Ishikawa (cell line): ENCODE measurements around the gene CRLF1.

ENCODE experiments used
- CEBPB ChIP-seq: IDR thresholded peaks from 2 replicates; pipeline ENCODE4 v1.6.1; 2012
- CREB1 ChIP-seq: IDR thresholded peaks from 2 replicates; pipeline ENCODE4 v1.6.1; 2012; ENCODE audit warnings: low read depth
- EGR1 ChIP-seq: IDR thresholded peaks from 2 replicates; pipeline ENCODE4 v1.6.1; 2012
- EP300 ChIP-seq: IDR thresholded peaks from 2 replicates; pipeline ENCODE4 v1.6.1; 2012; ENCODE audit warnings: borderline replicate concordance
- FOXM1 ChIP-seq: IDR thresholded peaks from 2 replicates; pipeline ENCODE4 v1.6.1; 2012; ENCODE audit warnings: low read depth, borderline replicate concordance
- NFIC ChIP-seq: IDR thresholded peaks from 2 replicates; pipeline ENCODE4 v1.6.1; 2012
- RAD21 ChIP-seq: IDR thresholded peaks from 2 replicates; pipeline ENCODE4 v1.6.1; 2012; ENCODE audit warnings: low read depth
- TAF1 ChIP-seq: IDR thresholded peaks from 2 replicates; pipeline ENCODE4 v1.6.1; 2012; ENCODE audit warnings: low read depth, mild to moderate bottlenecking
- TCF12 ChIP-seq: IDR thresholded peaks from 2 replicates; pipeline ENCODE4 v1.6.1; 2012; ENCODE audit warnings: low read depth
- TEAD4 ChIP-seq: IDR thresholded peaks from 2 replicates; pipeline ENCODE4 v1.6.1; 2012
- YY1 ChIP-seq: IDR thresholded peaks from 2 replicates; pipeline ENCODE4 v1.6.1; 2012; ENCODE audit warnings: low read depth
- ZBTB7A ChIP-seq: IDR thresholded peaks from 2 replicates; pipeline ENCODE4 v1.6.1; 2012; ENCODE audit warnings: low read depth
- TF ChIP-seq, protein P1 (sequence below): IDR thresholded peaks from 2 replicates; pipeline ENCODE4 v1.6.1; 2012
- TF ChIP-seq, protein P2 (sequence below): IDR thresholded peaks from 2 replicates; pipeline ENCODE4 v1.6.1; 2012
- TF ChIP-seq, protein P3 (sequence below): IDR thresholded peaks from 2 replicates; pipeline ENCODE4 v1.6.1; 2012; ENCODE audit warnings: low read depth, mild to moderate bottlenecking

The CRLF1 gene

DNA sequence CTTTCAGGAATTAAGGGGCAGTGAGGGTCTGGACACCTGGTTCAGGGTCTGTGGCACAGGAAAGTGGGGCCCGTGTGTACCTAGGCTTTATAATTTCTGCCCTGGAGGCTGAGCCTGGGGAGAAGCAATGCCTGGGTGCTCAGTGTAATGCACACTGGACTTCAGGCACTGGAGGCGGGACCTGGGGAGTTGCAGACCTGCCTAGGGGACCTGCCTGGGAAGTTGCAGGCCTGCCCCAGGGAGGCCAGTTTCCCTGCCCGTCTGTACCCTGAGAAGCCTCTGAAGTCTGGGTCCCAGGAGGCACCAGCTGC, 3.6 kb upstream of the CRLF1 start:
- TF ChIP-seq ZBTB7A, result no peak
- no peak for TF ChIP-seq CREB1
- TF ChIP-seq, protein P1, sequence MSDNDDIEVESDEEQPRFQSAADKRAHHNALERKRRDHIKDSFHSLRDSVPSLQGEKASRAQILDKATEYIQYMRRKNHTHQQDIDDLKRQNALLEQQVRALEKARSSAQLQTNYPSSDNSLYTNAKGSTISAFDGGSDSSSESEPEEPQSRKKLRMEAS, result no peak
- no peak for TF ChIP-seq TCF12
- TF ChIP-seq, protein P2, sequence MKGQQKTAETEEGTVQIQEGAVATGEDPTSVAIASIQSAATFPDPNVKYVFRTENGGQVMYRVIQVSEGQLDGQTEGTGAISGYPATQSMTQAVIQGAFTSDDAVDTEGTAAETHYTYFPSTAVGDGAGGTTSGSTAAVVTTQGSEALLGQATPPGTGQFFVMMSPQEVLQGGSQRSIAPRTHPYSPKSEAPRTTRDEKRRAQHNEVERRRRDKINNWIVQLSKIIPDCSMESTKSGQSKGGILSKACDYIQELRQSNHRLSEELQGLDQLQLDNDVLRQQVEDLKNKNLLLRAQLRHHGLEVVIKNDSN, result no peak
- TF ChIP-seq EP300, result no peak
- TF ChIP-seq YY1, result no peak
- TF ChIP-seq CEBPB, result no peak
- TF ChIP-seq NFIC, result no peak
- no peak for TF ChIP-seq FOXM1
- TF ChIP-seq, protein P3, sequence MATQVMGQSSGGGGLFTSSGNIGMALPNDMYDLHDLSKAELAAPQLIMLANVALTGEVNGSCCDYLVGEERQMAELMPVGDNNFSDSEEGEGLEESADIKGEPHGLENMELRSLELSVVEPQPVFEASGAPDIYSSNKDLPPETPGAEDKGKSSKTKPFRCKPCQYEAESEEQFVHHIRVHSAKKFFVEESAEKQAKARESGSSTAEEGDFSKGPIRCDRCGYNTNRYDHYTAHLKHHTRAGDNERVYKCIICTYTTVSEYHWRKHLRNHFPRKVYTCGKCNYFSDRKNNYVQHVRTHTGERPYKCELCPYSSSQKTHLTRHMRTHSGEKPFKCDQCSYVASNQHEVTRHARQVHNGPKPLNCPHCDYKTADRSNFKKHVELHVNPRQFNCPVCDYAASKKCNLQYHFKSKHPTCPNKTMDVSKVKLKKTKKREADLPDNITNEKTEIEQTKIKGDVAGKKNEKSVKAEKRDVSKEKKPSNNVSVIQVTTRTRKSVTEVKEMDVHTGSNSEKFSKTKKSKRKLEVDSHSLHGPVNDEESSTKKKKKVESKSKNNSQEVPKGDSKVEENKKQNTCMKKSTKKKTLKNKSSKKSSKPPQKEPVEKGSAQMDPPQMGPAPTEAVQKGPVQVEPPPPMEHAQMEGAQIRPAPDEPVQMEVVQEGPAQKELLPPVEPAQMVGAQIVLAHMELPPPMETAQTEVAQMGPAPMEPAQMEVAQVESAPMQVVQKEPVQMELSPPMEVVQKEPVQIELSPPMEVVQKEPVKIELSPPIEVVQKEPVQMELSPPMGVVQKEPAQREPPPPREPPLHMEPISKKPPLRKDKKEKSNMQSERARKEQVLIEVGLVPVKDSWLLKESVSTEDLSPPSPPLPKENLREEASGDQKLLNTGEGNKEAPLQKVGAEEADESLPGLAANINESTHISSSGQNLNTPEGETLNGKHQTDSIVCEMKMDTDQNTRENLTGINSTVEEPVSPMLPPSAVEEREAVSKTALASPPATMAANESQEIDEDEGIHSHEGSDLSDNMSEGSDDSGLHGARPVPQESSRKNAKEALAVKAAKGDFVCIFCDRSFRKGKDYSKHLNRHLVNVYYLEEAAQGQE, result no peak
- TF ChIP-seq RAD21, result no peak
- no peak for TF ChIP-seq TAF1
- no peak for TF ChIP-seq EGR1
- TF ChIP-seq TEAD4, result no peak

DNA sequence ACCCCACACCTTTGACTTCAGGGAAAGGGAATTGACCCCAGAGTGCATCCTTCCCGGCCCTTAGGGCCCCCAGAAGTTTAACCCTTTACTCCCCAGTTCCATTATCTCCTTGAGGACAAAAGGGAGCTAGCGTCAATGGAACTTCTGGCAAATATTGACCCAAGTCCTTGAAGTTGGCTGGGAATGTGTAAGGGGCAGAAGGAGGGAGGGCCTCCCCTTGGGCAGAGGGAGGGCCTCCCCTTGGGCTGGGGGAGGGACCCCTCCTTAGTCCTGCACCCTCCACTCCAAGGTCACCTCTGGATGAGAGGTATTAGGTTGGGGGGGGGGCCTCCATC, 3.1 kb upstream of the CRLF1 start:
- no peak for TF ChIP-seq CEBPB

DNA sequence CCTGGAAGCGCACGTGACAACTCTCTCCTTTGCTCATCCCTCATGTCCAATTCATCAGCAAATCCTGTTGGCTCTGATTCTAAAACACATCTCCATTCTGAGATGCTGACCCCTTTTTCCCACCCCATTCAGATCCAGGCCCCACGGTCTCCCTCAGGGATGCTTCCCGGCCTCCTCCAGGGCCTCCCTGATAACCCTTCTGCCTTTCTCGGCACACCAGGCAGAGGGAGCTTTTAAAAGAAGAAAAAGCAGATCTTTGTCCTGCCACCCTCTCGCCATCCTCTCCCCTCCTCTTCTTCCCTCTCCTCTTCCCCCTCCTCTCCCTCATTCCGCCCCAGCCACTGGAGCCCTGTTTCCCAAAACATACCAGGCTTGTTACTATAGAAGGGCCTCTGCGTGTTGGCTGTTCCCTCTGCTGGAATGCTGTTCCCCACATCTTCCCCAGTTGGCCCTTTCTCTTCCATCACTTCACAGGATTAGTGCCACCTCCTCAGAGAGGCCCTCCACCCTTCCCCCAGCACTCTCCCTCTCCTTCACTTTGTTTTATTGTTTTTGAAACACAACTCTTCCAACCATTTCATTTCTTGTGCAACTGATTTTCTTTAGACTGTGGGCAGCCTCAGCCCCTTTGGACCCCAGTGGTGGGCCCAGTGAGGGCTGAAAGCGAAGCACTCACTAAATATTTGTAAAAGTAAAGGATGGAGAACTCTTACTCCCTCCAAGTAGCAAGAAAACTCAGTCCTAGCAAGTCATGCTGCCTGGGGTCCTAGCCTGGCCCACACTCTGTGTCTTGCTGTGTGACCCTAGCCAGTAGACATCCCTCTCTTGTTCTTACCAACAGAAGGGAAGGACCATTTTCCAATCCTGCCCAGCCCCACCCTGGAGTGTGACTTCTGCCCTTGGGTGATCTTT, 2.5 kb upstream of the CRLF1 start:
- TF ChIP-seq TCF12 (no peak), NFIC (no peak), RAD21 (no peak), CEBPB (no peak), EP300 (no peak), EGR1 (no peak), CREB1 (no peak), ZBTB7A (no peak), FOXM1 (no peak)
- TF ChIP-seq, protein P1, result no peak
- TF ChIP-seq, protein P2, result no peak

DNA sequence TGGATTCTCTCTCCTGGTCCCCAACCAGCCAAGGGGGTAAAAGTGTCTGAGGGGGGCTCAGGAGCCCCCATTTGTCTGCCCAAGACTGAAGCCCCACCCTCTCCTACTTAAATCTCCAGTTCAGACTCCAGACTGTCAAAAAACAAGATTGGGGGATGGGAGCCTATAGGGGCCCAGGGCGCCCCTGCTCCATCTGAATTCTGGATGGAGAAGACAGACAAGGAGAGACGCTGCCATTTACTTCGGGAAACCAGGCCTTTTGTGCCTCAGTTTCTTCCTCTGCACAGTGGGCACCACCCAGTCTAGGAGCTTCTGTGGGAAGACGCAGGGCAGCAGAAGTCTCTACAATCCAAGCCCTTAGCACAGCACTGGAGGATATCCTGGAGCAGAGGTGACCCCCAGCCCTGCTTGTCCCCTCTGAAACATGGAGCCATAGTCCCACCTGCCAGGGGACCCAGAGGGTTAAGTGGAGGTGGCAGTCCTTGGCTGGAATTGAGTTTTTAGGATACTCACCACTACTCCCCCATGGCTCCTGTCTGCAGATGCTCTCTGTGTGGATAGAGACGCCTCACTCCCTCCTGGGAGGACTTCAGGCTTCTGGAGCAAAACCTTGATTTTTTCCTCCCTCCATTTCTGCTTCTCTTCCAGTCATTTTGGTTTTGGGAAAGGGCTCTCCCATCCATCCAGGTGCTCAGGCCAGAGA, 1.7 kb upstream of the CRLF1 start:
- no peak for TF ChIP-seq CREB1
- no peak for TF ChIP-seq TCF12
- no peak for TF ChIP-seq RAD21
- TF ChIP-seq, protein P2, result no peak
- no peak for TF ChIP-seq EP300
- TF ChIP-seq CEBPB, result no peak
- no peak for TF ChIP-seq TAF1
- TF ChIP-seq, protein P3, result no peak
- no peak for TF ChIP-seq EGR1
- TF ChIP-seq YY1, result no peak
- TF ChIP-seq FOXM1, result no peak
- TF ChIP-seq TEAD4, result no peak
- TF ChIP-seq, protein P1, result no peak
- TF ChIP-seq ZBTB7A, result no peak
- TF ChIP-seq NFIC, result no peak
